A673 (cell line): Measurements from ENCODE around the gene MAVS.

ENCODE experiments used
- EZH2 ChIP-seq: fragments of 200-600 bp; sonication (generic); IDR thresholded peaks from 2 replicates; pipeline ENCODE4 v1.6.1; 2017; ENCODE audit warnings: borderline replicate concordance, low read depth, mild to moderate bottlenecking, mixed read lengths, antibody characterized with exemption, low read length; ENCODE audit not compliant: poor library complexity, severe bottlenecking
- TF ChIP-seq, protein P1 (sequence below): fragments of 300-800, 200-600 bp; sonication (generic); conservative IDR thresholded peaks from 2 replicates; pipeline ENCODE4 v1.5.1; 2017; ENCODE audit warnings: low read depth, mild to moderate bottlenecking, antibody characterized with exemption, low read length, moderate library complexity, mixed read lengths

DNA sequence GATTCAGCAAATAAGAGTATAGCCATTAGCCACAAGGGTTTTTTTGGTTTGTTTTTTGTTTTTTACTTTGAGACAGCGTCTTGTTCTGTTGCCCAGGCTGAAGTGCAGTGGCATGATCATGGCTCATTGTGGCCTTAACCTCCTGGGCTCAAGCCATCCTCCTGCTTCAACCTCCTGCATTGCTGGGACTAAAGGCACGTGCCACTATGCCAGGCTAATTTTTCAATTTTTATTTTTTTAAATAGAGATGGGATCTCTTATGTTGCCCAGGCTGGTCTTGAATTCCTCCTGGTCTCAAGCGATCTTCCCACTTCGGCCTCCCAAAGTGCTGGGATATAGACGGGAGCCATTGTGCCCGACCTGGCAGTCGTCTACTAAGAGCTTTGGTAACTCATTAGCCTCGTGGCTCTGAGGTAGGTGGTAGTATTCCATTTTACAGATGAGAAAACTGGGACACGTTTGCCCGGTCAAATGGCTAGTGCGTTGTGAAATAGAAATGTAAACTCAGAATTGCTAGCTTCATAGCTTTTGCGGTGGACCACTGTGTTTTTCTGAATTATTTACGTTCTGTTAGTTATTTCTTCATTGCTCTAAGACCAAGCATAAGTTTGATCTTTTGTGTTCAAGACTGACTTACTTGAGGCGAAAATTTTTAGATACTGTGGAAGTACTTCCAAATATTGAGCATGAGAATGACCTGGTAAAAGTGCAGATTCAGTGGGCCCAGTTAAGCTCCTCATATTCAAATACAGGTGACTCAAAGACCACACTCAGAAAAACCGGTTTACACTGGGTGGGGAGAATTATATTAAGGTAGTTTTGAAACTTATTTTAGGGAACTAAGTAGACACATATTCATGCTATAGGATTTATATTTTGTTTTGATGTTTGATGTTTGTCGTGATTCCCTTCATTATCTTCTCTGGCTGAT, 44.6 kb downstream of the MAVS start:
- TF ChIP-seq, protein P1, sequence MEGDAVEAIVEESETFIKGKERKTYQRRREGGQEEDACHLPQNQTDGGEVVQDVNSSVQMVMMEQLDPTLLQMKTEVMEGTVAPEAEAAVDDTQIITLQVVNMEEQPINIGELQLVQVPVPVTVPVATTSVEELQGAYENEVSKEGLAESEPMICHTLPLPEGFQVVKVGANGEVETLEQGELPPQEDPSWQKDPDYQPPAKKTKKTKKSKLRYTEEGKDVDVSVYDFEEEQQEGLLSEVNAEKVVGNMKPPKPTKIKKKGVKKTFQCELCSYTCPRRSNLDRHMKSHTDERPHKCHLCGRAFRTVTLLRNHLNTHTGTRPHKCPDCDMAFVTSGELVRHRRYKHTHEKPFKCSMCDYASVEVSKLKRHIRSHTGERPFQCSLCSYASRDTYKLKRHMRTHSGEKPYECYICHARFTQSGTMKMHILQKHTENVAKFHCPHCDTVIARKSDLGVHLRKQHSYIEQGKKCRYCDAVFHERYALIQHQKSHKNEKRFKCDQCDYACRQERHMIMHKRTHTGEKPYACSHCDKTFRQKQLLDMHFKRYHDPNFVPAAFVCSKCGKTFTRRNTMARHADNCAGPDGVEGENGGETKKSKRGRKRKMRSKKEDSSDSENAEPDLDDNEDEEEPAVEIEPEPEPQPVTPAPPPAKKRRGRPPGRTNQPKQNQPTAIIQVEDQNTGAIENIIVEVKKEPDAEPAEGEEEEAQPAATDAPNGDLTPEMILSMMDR: no peak
- no peak for TF ChIP-seq EZH2
